GM18499 (cell line): Measurements from ENCODE around the gene ADGRL2.

ENCODE experiments used
- ATAC-seq: cut with Tn5 transposase; IDR thresholded peaks from one replicate; pipeline ENCODE4 v1.9.1; 2021; ENCODE audit warnings: moderate number of reproducible peaks; ENCODE audit not compliant: insufficient read depth, unreplicated experiment

ADGRL2 gene

DNA sequence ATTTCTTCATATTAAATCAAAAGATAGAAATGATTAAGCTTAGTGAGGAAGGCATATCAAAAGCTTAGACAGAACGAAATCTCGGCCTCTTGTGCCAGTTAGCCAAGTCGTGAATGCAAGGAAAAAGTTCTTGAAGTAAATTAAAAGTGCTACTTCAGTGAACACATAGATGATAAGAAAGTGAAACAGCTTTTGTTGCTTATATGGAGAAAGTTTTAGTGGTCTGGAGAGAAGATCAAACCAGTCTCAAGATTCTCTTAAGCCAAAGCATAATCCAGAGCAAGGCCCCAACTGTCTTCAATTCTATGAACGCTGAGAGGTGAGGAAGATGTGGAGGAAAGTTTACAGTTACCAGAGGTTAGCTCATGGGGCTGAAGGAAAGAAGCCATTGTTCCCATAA is 88.4 kb downstream of the ADGRL2 start:
- ATAC-seq, result no peak

DNA sequence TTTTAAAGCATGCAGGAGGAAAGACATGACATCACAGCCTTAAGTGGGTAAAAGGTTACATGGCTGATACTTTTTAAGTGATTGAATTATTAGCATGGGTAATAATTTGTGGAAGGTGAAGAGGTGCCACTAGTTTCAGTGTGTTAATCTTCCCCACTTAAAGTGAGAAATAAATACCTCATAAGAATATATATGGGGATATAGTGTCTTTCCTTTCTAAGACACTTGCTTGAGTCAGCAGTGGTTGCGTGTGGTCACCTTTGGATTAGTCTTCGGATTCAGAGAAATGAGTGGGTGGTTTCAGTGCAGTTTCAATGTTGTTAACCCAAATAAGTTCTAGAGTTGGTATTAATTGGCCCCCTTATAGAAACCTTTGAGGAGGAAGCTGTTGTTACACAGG is 94.1 kb downstream of the ADGRL2 start:
- no peak for ATAC-seq

DNA sequence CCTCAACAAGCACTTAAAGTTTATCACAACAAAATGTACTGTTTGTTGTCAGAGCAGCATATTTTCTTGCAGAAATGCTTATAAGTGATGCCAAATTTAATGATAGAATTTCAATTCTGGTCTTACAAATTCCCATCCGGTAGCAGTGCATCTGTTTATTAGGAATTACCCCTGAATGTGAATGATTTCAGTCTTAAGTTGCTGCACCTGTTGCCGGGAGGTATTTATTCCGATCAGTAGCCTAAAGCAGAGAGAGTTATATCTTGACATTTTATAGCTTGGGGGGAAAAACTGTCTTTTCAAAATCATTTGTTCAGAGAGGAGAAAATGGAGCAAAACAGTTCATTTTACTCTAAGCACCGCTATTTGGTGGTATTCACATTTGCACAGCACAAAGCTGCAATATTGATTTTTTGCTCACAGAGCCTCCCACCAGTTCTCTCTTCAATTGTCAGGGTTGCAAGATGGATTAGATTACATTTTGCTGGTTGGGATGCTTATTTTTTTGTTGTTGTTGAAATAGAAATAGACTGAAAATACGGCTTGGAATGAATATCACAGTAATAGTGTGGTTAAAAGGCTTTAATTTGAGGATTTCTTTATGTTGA is 98.6 kb downstream of the ADGRL2 start:
- no peak for ATAC-seq

DNA sequence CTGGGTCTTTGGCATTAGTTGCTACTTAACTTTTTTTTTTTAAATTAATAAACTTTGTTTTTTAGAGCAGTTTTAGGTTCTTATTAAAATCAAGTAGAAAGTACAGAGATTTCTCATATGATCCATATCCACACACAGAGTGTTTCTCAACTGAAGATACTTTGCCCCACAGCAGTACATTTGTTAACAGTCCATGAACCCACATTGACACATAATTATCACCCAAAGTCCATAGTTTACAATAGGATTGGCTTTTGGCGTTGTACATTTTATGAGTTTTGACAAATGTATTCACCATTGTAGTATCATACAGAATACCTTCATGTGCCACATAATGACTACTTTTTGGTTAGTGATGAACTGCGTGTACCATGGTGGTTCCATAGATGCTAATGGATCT is 106.8 kb downstream of the ADGRL2 start:
- ATAC-seq, result no peak

DNA sequence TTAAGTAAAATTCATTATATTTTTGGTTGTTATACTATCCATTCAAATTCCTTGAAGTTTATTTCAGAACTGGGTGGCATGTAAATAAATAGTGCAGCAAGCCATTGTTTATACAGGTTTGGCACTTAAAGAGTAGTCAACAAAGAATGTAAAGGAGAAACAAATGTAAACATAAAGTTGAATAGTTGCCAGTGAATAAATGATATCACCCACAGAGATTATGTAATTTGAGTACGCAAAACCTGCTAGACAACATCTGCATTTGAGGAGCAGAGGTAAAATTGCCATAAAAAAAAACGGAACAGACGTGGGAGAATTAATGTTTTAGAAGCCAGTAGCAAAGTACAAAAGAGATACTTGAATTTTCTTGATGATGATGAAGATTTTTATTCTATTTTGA is 111.6 kb downstream of the ADGRL2 start:
- no peak for ATAC-seq

DNA sequence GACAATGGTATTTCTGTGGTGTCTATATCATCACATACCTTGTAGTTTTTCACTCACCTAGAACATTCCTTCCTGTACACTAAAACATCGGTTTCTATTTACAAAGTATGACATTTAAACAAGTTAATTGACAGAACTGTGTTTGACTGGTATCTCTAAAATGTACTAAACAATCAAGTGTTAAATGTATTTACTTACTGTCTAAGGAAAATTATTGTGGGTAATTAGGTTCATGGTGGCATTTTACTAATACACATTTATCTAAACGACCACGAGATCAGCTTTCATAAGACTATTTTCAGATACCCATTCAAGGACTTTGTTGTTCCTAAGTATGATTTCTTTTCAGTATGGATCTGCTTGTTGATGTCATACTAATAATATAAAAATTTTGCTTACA is 115.2 kb downstream of the ADGRL2 start:
- ATAC-seq, result no peak

DNA sequence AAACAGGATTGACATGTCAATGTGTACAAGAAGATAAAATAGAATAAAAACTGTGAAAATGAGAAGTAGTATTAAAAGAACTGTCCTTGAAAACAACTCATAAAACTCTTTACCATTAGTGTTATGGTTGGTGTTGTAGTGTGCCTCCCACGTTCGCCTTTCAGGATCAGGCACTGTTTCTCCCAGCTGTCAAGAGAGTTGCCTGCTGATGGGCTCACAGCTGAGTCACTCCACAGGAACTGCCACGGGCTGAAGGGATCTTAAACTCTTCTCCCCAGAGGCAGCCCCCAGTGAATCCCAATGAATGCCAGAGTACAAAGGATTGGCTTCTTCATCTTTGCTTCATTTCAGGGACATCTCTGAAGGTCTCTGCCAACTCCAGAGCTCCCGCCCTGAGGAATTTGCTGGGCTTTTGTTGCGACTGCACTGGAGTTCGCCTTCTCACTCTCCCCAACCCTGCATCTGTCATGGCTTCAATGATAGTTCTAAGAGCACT is 119.6 kb downstream of the ADGRL2 start:
- no peak for ATAC-seq

DNA sequence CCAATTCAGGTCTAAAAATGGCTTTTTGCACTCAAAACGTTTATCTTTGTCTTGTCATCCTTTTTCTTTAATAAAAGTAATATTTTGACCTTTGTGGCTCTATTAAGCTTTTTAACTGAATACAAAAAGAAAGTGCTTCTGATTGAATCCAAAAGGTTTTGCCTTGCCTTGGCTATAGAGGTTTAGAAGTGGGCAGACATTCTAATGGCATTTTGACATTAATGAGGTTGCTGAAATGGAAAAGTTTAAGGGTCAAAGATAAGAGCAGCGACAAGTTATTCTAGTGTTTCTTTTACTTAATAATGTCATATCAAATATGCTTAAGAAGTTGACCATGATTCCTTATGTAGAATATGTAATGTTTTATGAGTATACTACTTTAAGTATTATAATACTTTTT is 120.2 kb downstream of the ADGRL2 start:
- no peak for ATAC-seq

DNA sequence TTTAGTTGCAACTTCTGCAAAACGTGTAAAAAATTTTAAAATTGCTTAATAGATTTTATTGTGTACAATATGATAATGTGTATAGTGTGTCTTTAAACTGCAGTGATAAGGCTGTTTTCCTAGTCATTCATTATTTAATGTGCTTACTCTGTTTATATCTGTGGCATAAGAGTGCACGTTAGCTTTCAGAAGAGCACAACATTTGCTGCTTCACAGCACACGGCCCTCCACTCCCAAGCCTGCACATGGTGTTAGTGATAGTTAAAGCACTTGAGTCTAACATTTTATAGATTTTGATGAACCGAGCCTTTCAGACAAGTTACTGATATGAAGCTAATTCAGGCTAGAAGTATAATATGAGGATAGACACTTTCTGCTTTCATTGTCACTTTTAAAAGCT is 120.6 kb downstream of the ADGRL2 start:
- ATAC-seq, result no peak

DNA sequence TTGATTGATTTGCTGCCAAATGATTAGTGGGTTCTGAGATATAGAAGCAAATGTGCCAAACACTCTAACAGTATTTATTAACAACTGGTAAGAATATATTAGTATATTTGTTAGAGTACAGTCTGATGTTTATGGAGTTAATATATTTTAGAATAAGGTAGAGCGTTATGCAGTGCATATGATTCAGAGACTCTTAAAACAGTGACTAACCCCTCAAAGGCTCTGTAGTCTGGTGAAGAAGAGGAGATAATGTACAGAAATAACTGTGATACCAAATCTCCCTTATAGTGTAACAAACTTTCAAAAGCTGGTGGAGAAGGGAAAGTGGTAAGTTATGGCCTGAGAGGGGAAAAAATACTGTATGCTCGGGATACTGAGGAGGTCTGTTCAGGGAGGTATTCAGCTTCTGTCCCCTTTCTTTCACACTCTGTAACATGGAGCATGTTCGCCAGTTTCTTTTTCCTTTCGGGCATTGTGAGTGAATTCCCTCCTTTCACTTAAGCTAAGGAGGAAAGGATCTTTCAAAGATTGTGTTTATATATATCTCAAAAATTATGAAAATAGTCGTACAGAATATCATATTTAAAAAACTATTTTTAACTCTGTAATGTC is 121.2 kb downstream of the ADGRL2 start:
- ATAC-seq, result no peak

DNA sequence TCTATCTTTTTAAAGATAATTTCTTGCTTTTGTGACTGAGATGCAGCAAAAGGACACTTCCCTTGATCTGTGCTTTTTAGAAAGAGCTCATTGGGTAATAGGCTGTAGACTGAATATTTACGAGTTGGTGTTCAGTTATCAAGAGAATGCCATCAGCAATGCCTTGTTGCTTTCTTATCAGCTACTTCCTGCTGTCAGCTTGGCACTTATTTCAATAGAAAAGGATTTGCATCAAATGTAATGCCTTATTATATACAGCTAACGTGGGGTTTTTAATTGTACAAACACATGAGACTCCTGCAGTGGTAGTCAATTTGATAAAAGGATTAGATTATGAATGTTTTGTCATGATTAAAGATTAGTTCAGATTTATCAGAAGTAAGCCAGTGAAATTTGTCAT is 122.2 kb downstream of the ADGRL2 start:
- no peak for ATAC-seq

DNA sequence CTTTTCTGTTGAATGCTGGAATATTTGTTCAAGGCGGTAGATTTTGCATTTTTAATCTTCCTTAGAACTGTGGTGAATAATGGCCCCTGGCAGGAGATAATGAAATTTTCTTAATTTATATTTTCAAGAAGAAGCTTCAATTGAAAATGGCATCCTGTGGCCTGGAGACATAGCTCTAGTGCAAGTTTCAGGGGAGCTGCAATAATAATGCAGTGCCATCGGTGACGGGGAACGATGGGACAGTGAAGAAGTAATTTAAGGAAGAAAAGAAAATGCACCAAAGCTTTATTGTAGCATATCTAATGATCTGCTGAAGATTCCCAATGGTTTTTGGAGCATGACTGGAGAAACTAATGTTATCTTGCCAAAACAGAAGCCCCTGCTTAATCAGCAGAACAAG is 128.4 kb downstream of the ADGRL2 start:
- no peak for ATAC-seq

DNA sequence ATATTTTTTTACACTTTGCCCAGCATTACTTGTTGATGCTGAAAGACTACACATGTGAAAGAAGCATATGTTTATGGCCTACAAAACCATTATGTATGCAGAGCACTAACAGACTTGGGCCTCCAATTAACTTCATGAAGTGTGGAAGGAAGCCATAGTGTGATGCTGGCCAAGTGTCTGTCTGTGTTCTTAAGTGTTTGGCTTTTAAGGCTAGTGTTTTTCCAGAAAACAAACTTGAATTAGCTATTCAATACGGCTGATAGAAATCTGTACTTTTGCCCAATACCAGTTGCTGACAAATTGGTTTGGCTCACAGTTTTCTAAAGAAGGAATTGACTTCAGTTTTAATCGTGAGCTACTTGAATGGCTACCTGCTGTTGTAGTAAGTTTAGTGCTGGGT is 136.1 kb downstream of the ADGRL2 start:
- ATAC-seq, result no peak

DNA sequence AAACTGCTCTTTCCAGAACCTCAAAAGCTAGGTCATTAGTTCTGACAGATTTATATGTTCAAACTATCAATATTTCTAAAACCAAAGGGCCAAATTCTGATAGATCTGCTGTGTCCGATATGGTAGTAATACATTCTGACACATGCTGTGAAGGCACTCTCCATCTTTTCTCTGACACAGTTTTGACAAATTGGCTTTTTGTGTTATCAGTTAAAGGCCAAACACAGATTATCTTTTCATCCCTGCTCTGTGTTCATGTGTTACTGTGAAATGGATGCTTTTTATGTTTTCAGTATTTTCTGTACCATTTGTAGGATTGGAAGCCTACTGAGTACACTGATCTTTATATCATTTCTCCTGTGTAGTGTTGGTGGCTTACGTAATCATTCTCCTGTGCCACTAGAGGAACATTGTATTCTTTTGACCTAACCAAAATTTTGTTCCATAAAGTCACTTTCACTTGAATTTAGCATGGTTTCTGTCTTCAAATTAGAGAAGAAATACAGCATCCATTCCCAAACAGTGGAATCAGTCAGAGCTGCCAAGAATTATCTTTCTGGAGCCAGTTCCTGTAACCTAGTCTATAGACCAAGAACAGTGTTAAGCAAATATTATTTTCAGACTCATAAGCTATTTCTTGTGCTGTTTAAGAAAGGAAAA is 137.2 kb downstream of the ADGRL2 start:
- no peak for ATAC-seq

DNA sequence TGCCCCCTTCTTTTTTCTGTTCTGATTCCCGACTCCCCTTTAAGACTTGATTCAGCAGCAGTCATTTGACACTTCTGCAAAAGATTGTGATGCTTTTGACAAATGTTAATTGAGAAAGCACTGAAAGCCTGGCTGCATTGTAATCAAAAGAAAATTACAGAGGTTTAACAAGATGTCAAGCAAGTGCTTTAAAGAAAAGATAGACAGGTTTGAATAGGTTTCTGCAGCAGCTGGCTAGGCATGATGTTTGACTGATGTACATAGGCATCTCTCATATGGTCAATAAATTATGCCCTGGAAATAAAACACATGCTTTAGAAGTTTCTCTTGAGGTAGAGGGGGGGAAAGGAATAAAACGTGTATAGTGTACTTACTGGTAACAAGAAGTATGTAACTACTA is 147.8 kb downstream of the ADGRL2 start:
- no peak for ATAC-seq

DNA sequence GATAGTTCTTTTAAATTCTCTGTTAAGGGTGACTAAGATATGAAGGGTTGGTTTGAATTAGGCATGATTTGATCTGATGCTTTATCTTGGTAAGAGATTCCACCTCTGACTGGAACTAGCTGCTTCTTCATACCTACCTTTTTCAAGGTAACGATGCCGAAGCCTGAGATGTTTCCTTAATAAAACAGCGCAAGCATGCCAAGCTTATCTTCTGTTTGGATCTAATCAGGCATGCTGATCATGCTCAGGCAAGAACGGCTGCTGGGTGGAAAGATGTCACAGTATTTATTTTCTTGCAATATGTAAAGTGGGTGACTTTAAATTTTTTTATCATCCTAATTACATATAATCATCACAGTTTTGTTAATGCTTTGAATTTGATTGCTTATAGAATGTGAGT is 148.7 kb downstream of the ADGRL2 start:
- no peak for ATAC-seq

DNA sequence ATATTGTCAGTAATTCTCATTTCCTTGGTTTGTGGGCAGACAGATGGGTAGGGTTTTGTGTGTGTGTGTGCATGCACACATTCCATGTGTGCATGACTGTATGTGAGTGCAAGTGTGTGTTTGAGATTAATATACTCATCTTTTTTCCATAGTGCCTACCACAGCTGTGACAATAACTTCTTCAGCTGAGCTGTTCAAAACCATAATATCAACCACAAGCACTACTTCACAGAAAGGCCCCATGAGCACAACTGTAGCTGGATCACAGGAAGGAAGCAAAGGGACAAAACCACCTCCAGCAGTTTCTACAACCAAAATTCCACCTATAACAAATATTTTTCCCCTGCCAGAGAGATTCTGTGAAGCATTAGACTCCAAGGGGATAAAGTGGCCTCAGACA is 149.3 kb downstream of the ADGRL2 start:
- ATAC-seq, result no peak

DNA sequence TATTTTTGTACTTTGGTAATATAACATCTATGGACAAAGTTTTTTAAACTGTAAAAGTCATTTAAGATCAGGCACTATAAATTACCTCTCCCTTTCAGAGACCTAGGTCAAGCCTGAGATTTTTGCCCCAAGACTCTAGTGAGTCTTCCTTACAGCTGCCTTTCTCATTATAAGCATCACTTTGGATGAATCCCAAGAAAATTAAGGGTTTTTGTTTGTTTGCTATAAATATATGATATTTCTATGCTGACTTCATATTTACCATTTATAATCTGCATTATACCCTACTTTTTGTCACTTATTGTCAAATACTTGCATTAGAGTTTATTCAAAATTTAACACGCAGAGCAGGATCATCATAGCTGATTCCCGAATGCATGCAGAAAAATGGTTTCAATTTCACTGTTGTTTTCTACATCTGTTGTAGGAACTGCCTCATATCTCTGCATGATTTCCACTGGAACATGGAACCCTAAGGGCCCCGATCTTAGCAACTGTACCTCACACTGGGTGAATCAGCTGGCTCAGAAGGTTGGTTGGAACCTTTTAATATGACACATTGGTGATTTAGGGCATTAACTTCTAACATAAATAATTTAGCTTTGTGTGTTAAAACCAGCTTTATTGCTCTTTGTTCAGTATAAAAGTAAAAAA is 150.0 kb downstream of the ADGRL2 start:
- no peak for ATAC-seq

DNA sequence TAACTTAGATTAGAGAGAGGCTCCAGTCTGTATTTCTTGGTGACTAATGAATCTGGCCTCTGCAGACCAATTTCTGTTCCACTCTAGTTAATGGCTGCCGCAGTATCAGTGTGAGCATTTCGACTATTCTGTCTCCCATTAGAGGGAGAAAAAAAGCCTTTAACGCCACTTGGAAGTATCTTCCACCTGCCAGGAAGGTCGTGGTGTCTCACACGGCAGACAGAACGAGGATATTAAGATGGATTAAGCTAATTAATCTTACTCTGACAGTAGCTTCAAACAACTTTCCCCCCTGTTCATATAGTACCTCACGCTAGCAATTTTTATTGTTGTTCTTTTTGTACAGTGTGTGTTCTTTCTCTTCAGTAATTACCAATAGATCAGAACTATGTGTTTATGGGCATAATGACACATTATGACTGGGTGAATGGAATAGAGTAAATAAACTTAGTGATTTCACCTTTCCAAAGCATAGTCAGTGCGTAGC is 153.8 kb downstream of the ADGRL2 start:
- no peak for ATAC-seq

DNA sequence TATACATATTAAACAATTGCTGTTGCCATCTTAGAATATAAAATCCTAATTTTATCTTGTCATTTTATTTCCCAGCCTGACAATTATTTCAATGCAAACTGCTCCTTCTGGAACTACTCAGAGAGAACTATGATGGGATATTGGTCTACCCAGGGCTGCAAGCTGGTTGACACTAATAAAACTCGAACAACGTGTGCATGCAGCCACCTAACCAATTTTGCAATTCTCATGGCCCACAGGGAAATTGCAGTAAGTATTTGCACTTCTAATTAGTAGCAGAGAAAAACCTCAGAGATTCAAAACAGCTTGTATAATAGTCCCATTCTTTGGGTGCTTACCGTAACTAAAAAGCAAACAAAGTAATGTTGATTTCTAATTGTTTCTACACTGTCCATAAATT is 167.2 kb downstream of the ADGRL2 start:
- no peak for ATAC-seq

DNA sequence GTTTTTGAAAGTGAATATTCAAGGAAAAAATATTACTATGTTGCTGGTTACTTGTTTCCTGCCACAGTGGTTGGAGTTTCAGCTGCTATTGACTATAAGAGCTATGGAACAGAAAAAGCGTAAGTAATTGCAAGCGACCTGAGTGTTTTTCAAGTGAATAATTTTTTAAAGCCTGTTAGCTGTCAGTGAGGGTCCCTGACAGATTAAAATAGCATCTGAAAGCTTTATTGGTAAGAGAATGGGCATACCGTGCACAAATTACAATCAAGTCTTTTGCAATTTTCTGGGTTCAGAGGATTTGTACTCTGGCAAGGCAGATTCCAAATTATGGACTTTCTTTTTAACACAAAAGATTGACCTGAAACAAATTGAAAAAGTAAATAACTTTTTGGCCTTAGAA is 169.7 kb downstream of the ADGRL2 start:
- no peak for ATAC-seq
